Keratinocyte (primary cell): ENCODE data around the gene EPB41. TPM values are rescaled to one million over a fixed set of nuclear protein-coding genes. Genes with fewer than 3 reads are reported as not detected.
"Not testable (repeated sequence)": the region's sequence is repeated elsewhere in the genome, so short reads cannot be mapped to it uniquely, and the experiment has no call there.

Experiments
- DNase-seq: peaks from one replicate; pipeline ENCODE4 v3.0.0-alpha.2; 2011; ENCODE audit warnings: low read depth, missing footprints, low spot score
- FAIRE-seq: peaks from 2 replicates; lab custom pipeline; 2011; peaks lifted over from hg19 to GRCh38; lab: Jason Lieb, UNC
- H2AFZ ChIP-seq: 2 replicates; pipeline ENCODE4 v1.6.0; 2012; ENCODE audit warnings: low read length, control low read depth, inconsistent platforms; ENCODE audit not compliant: control insufficient read depth
- H3K27ac ChIP-seq: 2 replicates; pipeline ENCODE4 v1.5.1; 2011; ENCODE audit warnings: low read length; ENCODE audit not compliant: control insufficient read depth, insufficient read depth
- H3K27me3 ChIP-seq: 3 replicates; pipeline ENCODE4 v1.6.0; 2011; ENCODE audit warnings: low read length; ENCODE audit not compliant: control insufficient read depth, insufficient read depth; ENCODE audit errors: extremely low read depth
- H3K36me3 ChIP-seq, 2 experiments: 2 replicates in 1 of 2; 3 replicates in 1 of 2; pipeline ENCODE4 v1.5.1; 2011; ENCODE audit warnings: low read length in 2 of 2, mild to moderate bottlenecking in 1 of 2; ENCODE audit not compliant: control insufficient read depth in 2 of 2, insufficient read depth in 2 of 2; ENCODE audit errors: extremely low read depth in 1 of 2
- H3K4me1 ChIP-seq: 3 replicates; pipeline ENCODE4 v1.5.1; 2011; ENCODE audit warnings: low read length; ENCODE audit not compliant: control insufficient read depth, insufficient read depth; ENCODE audit errors: extremely low read depth
- H3K4me2 ChIP-seq: 3 replicates; pipeline ENCODE4 v1.6.0; 2011; ENCODE audit warnings: low read depth, low read length; ENCODE audit not compliant: control insufficient read depth, insufficient read depth; ENCODE audit errors: extremely low read depth
- H3K4me3 ChIP-seq, 3 experiments: fragments of 200-600 bp in 1 of 3; sonication (generic) in 1 of 3; 2 replicates in 2 of 3; 3 replicates in 1 of 3; pipeline ENCODE4 v1.5.1; 2011 to 2016; ENCODE audit warnings: low read length in 3 of 3, mild to moderate bottlenecking in 3 of 3, control low read depth in 2 of 3, inconsistent platforms in 1 of 3, low read depth in 1 of 3, mixed read lengths in 1 of 3, mixed run types in 1 of 3, moderate library complexity in 1 of 3; ENCODE audit not compliant: control insufficient read depth in 2 of 3, insufficient read depth in 2 of 3; ENCODE audit errors: extremely low read depth in 1 of 3
- H3K79me2 ChIP-seq: 2 replicates; pipeline ENCODE4 v1.6.0; 2012; ENCODE audit warnings: low read length; ENCODE audit not compliant: control insufficient read depth, insufficient read depth
- H3K9ac ChIP-seq: 3 replicates; pipeline ENCODE4 v1.6.0; 2011; ENCODE audit warnings: low read length; ENCODE audit not compliant: control insufficient read depth, insufficient read depth; ENCODE audit errors: extremely low read depth
- H3K9me1 ChIP-seq: 3 replicates; pipeline ENCODE4 v1.6.0; 2011; ENCODE audit warnings: low read length; ENCODE audit not compliant: control insufficient read depth, insufficient read depth; ENCODE audit errors: extremely low read depth
- H3K9me3 ChIP-seq: 2 replicates; pipeline ENCODE4 v1.5.1; 2012; ENCODE audit warnings: low read depth, low read length; ENCODE audit not compliant: control insufficient read depth
- H4K20me1 ChIP-seq: 3 replicates; pipeline ENCODE4 v1.6.0; 2011; ENCODE audit warnings: low read length; ENCODE audit not compliant: control insufficient read depth, insufficient read depth; ENCODE audit errors: extremely low read depth
- EZH2 ChIP-seq: IDR thresholded peaks from one replicate; pipeline ENCODE4 v1.6.1; 2012; ENCODE audit warnings: inconsistent platforms, mild to moderate bottlenecking, low read length, moderate library complexity
- dilution Hi-C: fragments of 300-500 bp; cut with MboI; formaldehyde crosslinking; loops from one replicate; pipeline ENCODE4 v1.7.0; 2020; ENCODE audit warnings: low sequenced_read_pairs; ENCODE audit not compliant: extremely low pct_ligation_motif_present
- polyA plus RNA-seq, 5 experiments: library from polyadenylated mRNA; depleted of rRNA in 3 of 5; stranded (reverse) in 3 of 5; stranded (forward) in 1 of 5; unstranded in 1 of 5; fragments of >200 nt; gene quantifications; 1 replicate in 1 of 5; 2 replicates in 3 of 5; 3 replicates in 1 of 5; pipeline versions ENCODE4 v1.2.1 to v1.2.3, GENCODE V29; 2011 to 2012; ENCODE audit warnings: missing spikeins in 2 of 5, low read depth in 1 of 5, low replicate concordance in 1 of 5
- TF ChIP-seq, protein P1 (sequence below), 3 experiments: IDR thresholded peaks in 1 of 3; conservative IDR thresholded peaks in 1 of 3; optimal IDR thresholded peaks in 1 of 3; 2 replicates in 2 of 3; 3 replicates in 1 of 3; pipeline versions ENCODE3 to v1.5.1; 2011; ENCODE audit warnings: low read length in 3 of 3, mild to moderate bottlenecking in 3 of 3, moderate library complexity in 2 of 3, control low read depth in 1 of 3, inconsistent platforms in 1 of 3; ENCODE audit not compliant: insufficient read depth in 2 of 3; ENCODE audit errors: extremely low read depth in 1 of 3

The EPB41 gene
- polyA plus RNA-seq, 1 donor (not counting 4 experiments of a cell fraction or from before 2014, with no cell fraction given), result 21.1 TPM

DNA sequence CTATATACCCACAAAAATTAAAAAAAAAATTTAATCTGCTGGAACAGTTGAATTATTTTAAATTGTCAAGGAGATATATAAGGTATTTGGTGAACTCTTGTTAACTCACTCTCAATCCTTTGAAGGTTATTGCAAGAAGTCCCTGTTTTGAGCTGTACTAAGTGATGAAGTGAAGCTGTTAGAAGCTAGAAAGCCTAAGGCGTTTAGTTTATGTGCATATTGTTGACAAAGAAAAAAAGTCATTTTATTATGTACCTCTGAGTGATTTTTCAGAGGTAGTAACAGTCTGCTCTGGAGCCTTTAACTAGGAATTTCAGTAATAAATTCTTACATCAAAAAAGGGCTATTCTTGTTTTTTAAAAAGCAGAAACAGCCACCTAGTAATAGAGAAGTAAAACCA, 149.7 kb downstream of the EPB41 start:
- no peaks in the 10 kb centered on the region for H3K4me1 ChIP-seq
- TF ChIP-seq, protein P1, sequence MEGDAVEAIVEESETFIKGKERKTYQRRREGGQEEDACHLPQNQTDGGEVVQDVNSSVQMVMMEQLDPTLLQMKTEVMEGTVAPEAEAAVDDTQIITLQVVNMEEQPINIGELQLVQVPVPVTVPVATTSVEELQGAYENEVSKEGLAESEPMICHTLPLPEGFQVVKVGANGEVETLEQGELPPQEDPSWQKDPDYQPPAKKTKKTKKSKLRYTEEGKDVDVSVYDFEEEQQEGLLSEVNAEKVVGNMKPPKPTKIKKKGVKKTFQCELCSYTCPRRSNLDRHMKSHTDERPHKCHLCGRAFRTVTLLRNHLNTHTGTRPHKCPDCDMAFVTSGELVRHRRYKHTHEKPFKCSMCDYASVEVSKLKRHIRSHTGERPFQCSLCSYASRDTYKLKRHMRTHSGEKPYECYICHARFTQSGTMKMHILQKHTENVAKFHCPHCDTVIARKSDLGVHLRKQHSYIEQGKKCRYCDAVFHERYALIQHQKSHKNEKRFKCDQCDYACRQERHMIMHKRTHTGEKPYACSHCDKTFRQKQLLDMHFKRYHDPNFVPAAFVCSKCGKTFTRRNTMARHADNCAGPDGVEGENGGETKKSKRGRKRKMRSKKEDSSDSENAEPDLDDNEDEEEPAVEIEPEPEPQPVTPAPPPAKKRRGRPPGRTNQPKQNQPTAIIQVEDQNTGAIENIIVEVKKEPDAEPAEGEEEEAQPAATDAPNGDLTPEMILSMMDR (optimal IDR thresholded peaks at IDR 0.05 in 1 of 3, IDR thresholded peaks at IDR 0.05 in 1 of 3, conservative IDR thresholded peaks at IDR 0.05 in 1 of 3; ENCODE audit: extremely low read depth in 1 of 3, insufficient read depth in 2 of 3, low read length in 3 of 3), result no peak
- TF ChIP-seq EZH2, result no peak
- peaks cover 1 to 4% of the 10 kb centered on the region in 2 experiments for H3K36me3 ChIP-seq
- H4K20me1 ChIP-seq, result no peaks in the 10 kb centered on the region
- H3K79me2 ChIP-seq, result no peaks in the 10 kb centered on the region
- H2AFZ ChIP-seq, result no peak overlapping the region
- H3K4me2 ChIP-seq, result no peak overlapping the region
- H3K27me3 ChIP-seq, result no peaks in the 10 kb centered on the region
- H3K9me1 ChIP-seq, result no peaks in the 10 kb centered on the region
- H3K27ac ChIP-seq, result no peak overlapping the region
- no peak overlapping the region for H3K9ac ChIP-seq
- no peaks in the 10 kb centered on the region for H3K9me3 ChIP-seq
- dilution Hi-C loops, result no loop called here
- FAIRE-seq (no peak), DNase-seq (no peak)
- H3K4me3 ChIP-seq, result no peak overlapping the region

DNA sequence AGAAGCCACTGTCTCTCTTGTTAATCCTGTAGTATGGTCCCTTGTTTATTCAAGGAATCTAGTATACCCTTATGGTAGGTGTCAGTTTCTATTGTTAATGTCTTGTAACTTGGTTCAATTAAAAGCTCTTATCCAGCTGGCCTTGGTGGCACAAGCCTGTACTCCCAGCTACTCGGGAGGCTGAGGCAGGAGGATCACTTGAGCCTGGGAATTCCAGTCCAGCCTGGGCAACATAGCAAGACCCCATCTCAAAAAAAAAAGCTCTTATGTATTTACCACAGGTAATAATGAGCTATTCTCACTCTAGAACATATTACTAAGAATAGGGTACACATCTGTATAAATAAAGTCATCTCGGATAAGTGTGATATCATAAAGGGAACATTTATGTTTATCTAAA, 162.8 kb downstream of the EPB41 start:
- TF ChIP-seq, protein P1 (optimal IDR thresholded peaks at IDR 0.05 in 1 of 3, IDR thresholded peaks at IDR 0.05 in 1 of 3, conservative IDR thresholded peaks at IDR 0.05 in 1 of 3; ENCODE audit: extremely low read depth in 1 of 3, insufficient read depth in 2 of 3, low read length in 3 of 3), result no peak
- no peak for TF ChIP-seq EZH2
- no peak for FAIRE-seq
- H3K27me3 ChIP-seq, result no peaks in the 10 kb centered on the region
- no peak overlapping the region for H3K4me2 ChIP-seq
- H3K4me3 ChIP-seq, result no peak overlapping the region
- no peaks in the 10 kb centered on the region for H3K9me1 ChIP-seq
- no peaks in the 10 kb centered on the region for H3K9me3 ChIP-seq
- dilution Hi-C loops, result no loop called here
- no peaks in the 10 kb centered on the region for H3K4me1 ChIP-seq
- H4K20me1 ChIP-seq, result no peaks in the 10 kb centered on the region
- H3K27ac ChIP-seq, result no peak overlapping the region
- DNase-seq, result no peak
- H2AFZ ChIP-seq, result no peak overlapping the region
- H3K36me3 ChIP-seq, result no peaks in the 10 kb centered on the region
- H3K9ac ChIP-seq, result no peak overlapping the region
- H3K79me2 ChIP-seq, result no peaks in the 10 kb centered on the region

DNA sequence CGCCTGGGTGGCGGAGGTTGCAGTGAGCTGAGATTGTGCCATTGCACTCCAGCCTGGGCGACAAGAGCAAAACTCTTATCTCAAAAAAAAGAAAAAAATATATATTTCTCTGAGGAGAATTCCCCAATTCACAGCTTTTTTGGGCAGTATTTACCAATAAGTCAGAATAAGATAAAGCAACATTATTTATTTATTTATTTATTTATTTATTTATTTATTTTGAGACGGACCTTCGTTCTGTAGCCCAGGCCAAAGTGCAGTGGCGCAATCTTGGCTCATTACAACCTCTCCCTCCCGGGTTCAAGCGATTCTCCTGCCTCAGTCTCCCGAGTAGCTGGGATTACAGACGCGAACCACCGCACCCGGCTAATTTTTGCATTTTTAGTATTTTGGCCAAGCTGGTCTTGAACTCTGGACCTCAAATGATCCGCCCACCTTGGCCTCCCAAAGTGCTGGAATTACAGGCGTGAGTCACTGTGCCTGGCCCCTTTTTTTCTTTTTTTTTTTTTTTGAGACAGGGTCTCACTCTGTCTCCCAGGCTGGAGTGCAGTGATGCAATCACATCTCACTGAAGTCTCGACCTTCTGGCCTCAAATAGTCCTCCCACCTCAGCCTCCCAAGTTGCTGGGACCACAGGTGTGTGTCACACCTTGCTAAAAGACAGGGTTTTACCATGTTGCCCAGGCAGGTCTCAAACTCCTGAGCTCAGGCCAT, 165.7 kb downstream of the EPB41 start:
- H4K20me1 ChIP-seq, H3K27ac ChIP-seq, H3K4me2 ChIP-seq, H3K9me3 ChIP-seq, H3K79me2 ChIP-seq, dilution Hi-C loops, H3K27me3 ChIP-seq, H3K4me1 ChIP-seq, H3K9me1 ChIP-seq, FAIRE-seq, H3K9ac ChIP-seq, H2AFZ ChIP-seq, H3K36me3 ChIP-seq, DNase-seq, H3K4me3 ChIP-seq: not testable (repeated sequence)
